DMS 273 treated with DMSO at 0.1 percent for 48 hours (cell line): ENCODE measurements around the gene KLF16.

ENCODE experiments used
- DNase-seq: peaks from one replicate; lab custom pipeline; 2025; lab: John Stamatoyannopoulos, UW

Gene KLF16

DNA sequence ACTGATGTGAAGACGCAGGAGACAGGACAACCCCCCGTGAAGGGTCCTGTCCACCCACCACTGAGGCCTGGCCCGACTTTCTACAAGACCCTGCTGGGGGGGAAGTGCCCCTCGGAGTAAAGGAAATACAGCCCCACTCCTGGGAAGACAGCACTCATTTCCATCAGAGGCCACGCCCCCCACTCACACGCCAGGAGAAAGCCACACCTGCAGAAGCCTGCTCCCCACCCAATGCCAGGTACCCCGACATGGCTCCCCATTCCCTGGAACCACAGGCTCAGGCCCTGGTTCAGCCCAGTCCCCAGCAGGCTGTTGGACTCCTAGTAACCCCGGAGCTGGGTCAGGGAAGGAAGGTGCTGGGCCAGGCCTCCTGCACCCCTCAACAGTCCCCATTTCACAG lies 40.4 kb downstream of the KLF16 start:
- no peak for DNase-seq

GRCh38 chr19:1822210-1822609 lies 41.2 kb downstream of the KLF16 start:
- peak; percentile 64 for DNase-seq

DNA sequence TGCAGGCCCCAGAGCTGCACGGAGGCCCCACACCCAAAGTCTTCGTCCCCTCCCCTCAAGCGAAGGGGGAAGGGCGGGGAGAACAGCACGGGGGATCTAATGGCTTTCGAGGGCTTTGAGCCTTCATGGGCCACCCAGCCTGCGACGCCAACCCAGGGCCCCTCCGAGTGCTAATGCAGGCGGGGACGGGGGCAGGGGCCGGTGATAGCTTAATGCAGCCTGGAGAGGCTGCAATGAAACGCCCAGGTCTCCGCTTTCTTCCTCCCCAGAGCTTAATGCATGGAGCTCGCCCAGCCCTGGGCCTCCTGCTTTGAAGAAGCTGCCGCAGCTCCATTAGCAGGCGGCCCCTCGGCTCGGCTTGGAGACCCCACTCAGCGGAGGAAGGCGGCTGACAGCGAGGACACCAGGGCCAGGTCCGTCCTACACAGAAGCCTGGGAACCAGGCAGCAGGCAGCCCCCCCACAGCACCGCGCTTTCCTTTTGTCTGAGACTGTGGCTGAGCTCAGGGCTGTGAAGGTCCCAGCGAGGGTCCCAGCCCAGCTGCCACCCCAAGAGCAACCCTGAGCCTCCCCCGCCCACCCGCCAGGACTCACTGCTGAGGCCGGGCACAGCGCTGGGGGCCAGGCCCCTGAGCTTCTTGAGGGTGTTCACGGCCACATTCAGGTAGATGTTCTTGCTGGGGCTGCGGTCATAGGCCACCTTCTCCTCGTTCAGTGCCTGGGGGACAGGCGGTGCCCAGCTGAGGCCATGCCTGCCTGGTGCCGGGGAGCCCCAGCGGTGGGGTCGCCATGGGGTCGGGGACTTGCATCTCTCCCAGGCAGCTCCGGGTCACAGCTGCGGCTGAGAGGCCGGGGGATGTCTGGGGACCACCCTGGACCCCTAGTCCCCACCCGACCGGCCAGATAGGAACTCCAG lies 43.8 kb downstream of the KLF16 start:
- no peak for DNase-seq

- DNase-seq: no peak
These were observed 44.7 kb downstream of the KLF16 start for GRCh38 chr19:1818549-1819195.

DNA sequence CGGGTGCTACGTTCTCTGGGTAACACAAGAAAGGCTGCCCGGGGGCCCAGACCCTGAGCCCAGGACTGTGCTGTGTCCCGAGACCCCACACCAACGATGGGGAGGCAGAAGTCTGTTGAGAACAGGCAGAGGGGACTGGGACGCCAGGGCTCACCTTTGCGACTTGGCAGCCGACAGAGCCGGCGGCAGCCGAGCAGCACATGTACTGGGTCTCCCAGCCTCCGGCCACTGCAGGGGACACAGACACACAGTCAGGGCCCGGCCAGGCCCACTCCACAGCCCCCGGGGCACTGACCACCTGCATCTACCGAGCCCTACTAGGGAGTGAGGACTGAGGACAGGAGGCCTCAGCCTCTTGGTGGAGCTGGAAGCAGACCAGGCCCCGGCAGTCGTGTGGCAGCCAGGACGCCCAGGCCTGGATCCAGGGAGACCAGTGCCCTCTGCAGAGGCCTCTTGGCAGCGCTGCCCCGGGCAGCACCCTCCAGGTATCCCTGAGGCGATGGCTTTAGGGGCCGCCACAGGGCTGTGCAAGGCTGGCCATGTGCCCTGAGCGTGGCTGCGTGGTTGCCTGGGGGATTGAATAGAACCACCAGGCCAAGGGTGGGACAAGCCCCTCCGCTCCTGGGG lies 45.7 kb downstream of the KLF16 start:
- no peak for DNase-seq

GRCh38 chr19:1816530-1817298 lies 46.7 kb downstream of the KLF16 start:
- DNase-seq: no peak

- no peak for DNase-seq
These were observed 47.5 kb downstream of the KLF16 start for GRCh38 chr19:1815605-1816529.

DNA sequence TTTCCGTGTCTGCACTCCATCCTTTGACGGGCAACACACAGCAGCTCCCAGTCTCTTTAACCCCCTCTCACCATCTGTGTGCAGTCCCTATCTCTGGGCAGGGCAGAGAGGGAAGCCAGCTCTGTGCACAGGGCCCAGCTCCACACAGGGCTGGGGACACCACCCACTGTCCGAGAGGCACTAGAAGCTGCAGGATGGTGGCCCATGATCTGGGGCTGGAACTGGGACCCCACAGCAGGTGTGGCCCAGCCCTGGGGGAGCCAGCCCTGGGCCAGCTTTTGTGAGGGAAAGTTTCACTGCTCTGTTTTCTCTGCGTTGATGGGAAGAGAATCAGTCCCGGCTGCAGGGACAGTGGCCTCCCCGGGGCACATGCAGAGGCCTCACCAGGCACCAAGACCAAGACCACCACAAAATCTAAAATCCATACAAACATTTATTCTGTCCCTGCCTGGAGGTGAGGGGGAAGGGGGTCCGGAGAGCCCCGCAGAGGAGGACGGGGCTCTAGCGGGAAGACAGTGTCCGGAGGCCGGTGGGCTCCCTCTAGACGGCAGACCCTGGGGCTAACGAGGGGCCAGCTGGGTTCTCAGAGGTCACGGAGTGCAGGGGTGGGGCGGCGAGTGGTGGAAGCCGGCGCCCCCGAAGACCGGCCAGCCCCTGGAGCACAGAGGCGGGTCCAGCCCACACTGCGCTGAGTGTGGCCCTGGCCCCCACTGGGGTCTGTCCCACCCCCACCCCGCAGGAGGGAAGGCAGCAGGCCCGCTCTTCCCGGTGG lies 48.4 kb downstream of the KLF16 start:
- no peak for DNase-seq

GRCh38 chr19:1814391-1814790 lies 49.0 kb downstream of the KLF16 start:
- DNase-seq: no peak

- no peak for DNase-seq
These were observed 49.9 kb downstream of the KLF16 start for GRCh38 chr19:1813192-1814182.

DNA sequence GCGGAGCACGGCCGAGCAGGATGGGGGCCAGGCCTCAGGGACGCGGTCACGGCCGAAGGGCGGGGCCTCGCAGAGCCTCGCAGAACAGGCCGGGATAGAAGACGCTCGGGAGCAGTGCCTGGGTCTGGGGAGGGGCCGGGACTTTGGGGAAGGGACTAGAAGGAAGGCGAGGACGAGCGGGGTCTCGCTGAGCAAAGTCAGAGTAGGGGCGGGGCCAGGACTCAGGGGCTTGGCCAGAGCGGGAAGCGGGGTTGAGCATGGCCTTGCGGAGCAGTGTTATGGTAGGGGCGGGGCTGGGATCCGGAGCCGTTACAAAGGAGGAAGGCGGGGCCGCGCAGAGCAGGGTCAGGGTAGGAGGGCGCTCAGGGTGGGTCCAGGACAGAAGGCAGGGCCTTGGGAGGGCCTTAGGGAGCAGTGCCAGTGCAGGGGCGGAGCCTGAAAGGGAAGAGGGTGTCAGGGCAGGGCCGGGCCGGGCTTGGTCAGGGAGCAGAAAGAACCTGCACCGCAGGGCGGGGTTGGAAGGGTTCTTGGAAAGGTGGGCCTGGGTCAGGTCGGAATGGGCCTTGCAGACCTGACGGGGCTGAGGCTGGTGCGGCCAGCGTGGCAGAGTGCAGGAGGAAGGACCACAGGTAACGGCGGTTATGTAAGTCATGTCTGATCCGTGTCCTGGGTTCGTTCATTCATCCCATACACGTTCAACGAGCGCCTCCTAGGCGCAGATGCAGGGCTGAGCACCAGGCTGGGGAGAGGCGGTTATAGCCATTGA lies 50.8 kb downstream of the KLF16 start:
- DNase-seq: peak; percentile 89

DNA sequence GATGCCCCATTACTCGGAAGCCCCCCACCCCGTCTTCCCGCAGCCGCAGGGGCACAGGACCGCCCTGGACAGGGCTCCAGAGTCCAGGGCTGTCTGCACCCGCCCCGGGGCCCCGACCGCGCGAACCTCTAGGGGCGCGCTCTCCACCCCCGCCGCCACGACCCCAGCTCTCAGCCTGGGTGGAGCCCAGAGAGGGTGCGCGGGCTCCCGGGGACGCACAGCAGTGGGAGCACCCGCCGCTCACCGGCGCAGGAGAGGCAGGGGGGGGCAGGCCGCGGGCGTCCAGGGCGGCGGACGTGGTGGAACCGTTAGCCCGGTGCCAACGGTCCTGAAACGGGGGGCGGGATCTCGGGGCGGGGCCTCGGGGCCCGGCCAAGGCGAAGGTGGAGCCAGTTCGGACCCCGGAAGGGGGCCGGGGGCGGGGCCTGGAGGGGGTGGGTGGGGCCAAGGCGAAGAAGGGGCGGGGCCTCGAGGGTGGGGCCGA lies 51.4 kb downstream of the KLF16 start, which contains the start of gene ATP8B3:
Gene ATP8B3, minus strand, starts transcription at position 335 of the 484 bp plus-strand sequence. CDS start 540 bp downstream, outside the sequence.
- DNase-seq: no peak

- DNase-seq: no peak
These were observed 51.9 kb downstream of the KLF16 start for GRCh38 chr19:1811472-1811894.

GRCh38 chr19:1810439-1811160 lies 52.8 kb downstream of the KLF16 start:
- no peak for DNase-seq

- no peak for DNase-seq
These were observed 53.7 kb downstream of the KLF16 start for GRCh38 chr19:1809678-1810077.

GRCh38 chr19:1808395-1808731 lies 55.0 kb downstream of the KLF16 start:
- DNase-seq: no peak

DNA sequence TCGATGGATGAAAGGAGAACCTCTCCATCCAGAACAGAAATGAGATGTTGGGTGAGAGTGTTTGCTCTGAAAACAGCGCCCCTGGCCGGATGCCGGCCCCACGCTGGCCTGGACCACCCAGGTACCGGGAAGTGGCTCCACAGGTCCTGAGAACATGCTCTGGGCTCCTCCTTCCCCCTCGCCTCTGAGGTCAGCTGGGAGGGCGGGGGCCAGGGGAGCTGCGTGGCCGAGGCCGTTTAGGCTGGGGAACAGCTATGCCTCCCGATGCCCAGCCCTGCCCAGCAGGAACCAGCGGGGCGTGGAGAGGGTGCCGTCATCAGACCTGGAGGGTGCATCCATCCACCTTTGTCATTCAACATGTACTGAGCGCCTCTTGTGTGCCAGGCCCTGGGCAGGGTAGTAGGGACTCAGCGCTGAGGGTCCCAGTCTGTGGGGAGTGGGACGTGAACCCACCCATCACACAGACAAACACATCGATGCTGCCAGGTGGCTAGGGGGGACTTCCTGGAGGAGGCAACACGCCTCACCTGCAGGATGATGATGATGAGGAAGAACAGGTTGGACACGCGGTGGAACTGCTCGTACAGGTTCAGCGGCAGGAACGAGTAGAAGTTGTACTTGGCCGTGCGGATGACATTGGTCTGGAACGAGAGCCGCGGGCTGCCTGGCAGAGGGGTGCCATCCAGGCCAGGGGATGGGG lies 55.5 kb downstream of the KLF16 start:
- no peak for DNase-seq
